ENCODE measurements around the gene ITGA3.
"Not testable (repeated sequence)": the region's sequence is repeated elsewhere in the genome, so short reads cannot be mapped to it uniquely, and the experiment has no call there.

ITGA3 gene

GRCh38 chr17:50039058-50039457 lies 16.9 kb upstream of the ITGA3 start:
- ChIA-PET POLR2A (no interaction called here), CTCF (interaction anchor here (1.4 to 5.1 kb wide), 3 partner anchors 13 to 55 kb away, joined by 3 to 24 read pairs (median 6); no protein-coding TSS in a partner anchor)
- TF ChIP-seq CTCF (IDR thresholded peaks at IDR 0.05; ENCODE audit: control extremely low read depth, extremely low read depth, low read depth, missing control alignments): no peak
- DNase-seq (ENCODE audit: extremely low spot score): no peak

- POLR2A ChIA-PET; DNase-seq (ENCODE audit: extremely low spot score): not testable (repeated sequence)
- CTCF ChIA-PET: interaction anchor here (1.0 to 1.4 kb wide), 2 partner anchors 10 to 54 kb away, joined by 3 read pairs; no protein-coding TSS in a partner anchor
Observed at GRCh38 chr17:50040496-50040895, 15.4 kb upstream of the ITGA3 start.

- no peak for DNase-seq (ENCODE audit: extremely low spot score)
- TF ChIP-seq CTCF (IDR thresholded peaks at IDR 0.05; ENCODE audit: control extremely low read depth, extremely low read depth, low read depth, missing control alignments): no peak
- CTCF ChIA-PET: no interaction called here
- POLR2A ChIA-PET: no interaction called here
Observed at GRCh38 chr17:50042211-50042610, 13.7 kb upstream of the ITGA3 start.

- no peak for TF ChIP-seq CTCF (IDR thresholded peaks at IDR 0.05; ENCODE audit: control extremely low read depth, extremely low read depth, low read depth, missing control alignments)
- CTCF ChIA-PET: interaction anchor here (3.7 kb wide), 1 partner anchor 51 kb away, joined by 16 read pairs; the partner anchor contains the start of gene PDK2
- POLR2A ChIA-PET: no interaction called here
Observed at GRCh38 chr17:50043290-50044148, 12.4 kb upstream of the ITGA3 start.

GRCh38 chr17:50044483-50044882 lies 11.4 kb upstream of the ITGA3 start:
- CTCF ChIA-PET: interaction anchor here (1.4 to 3.7 kb wide), 3 partner anchors 41 to 50 kb away, joined by 3 to 16 read pairs (median 4); partner anchors contain the start of gene PDK2
- no peak for DNase-seq (ENCODE audit: extremely low spot score)

More at GRCh38 chr17:50043290-50044148, 12.4 kb upstream of the ITGA3 start:
- no peak for DNase-seq (ENCODE audit: extremely low spot score)

GRCh38 chr17:50045154-50045553 lies 10.8 kb upstream of the ITGA3 start:
- ChIA-PET POLR2A (no interaction called here), CTCF (interaction anchor here (1.4 to 3.7 kb wide), 5 partner anchors 11 to 49 kb away, joined by 3 to 16 read pairs (median 4); partner anchors contain the start of genes ITGA3 and PDK2)
- DNase-seq (ENCODE audit: extremely low spot score): no peak
- TF ChIP-seq CTCF (IDR thresholded peaks at IDR 0.05; ENCODE audit: control extremely low read depth, extremely low read depth, low read depth, missing control alignments): no peak

More at GRCh38 chr17:50044483-50044882, 11.4 kb upstream of the ITGA3 start:
- POLR2A ChIA-PET: no interaction called here
- TF ChIP-seq CTCF (IDR thresholded peaks at IDR 0.05; ENCODE audit: control extremely low read depth, extremely low read depth, low read depth, missing control alignments): no peak

- no peak for DNase-seq (ENCODE audit: extremely low spot score)
- TF ChIP-seq CTCF (IDR thresholded peaks at IDR 0.05; ENCODE audit: control extremely low read depth, extremely low read depth, low read depth, missing control alignments): no peak
- ChIA-PET POLR2A (no interaction called here), CTCF (interaction anchor here (1.6 to 3.7 kb wide), 3 partner anchors 10 to 48 kb away, joined by 4 to 16 read pairs (median 4); partner anchors contain the start of genes ITGA3 and PDK2)
Observed at GRCh38 chr17:50046179-50046578, 9.7 kb upstream of the ITGA3 start.
